Right lobe of liver (tissue), 6 donors: ENCODE data around the gene MEF2C. TPM values are rescaled to one million over a fixed set of nuclear protein-coding genes. Genes with fewer than 3 reads are reported as not detected.

Experiments used
- ATAC-seq, 4 donors: fragments of 200-7000 bp; cut with Tn5 transposase; one replicate each; pipeline ENCODE4 v1.9.1; 2020; ENCODE audit warnings: mild to moderate bottlenecking in 4 of 4, moderate library complexity in 4 of 4
- DNase-seq, 3 donors: peaks; one replicate each; pipeline ENCODE4 v3.0.0-alpha.2; 2020
- H3K27ac ChIP-seq, 3 donors: fragments of 200-600 bp; one replicate each; pipeline ENCODE4 v1.8.0; 2022
- H3K27me3 ChIP-seq, 2 donors: fragments of 200-600 bp; one replicate each; pipeline ENCODE4 v1.8.0; 2022
- H3K36me3 ChIP-seq, 4 donors: fragments of 200-600 bp; sonication (generic) in 1 of 4; one replicate each; pipeline versions ENCODE4 v1.5.1 to v1.8.0; 2017 to 2022; ENCODE audit warnings: control low read depth in 1 of 4
- H3K4me1 ChIP-seq, 4 donors: fragments of 200-600 bp; sonication (generic) in 1 of 4; one replicate each; pipeline versions ENCODE4 v1.5.1 to v1.8.0; 2017 to 2022; ENCODE audit warnings: control low read depth in 1 of 4
- H3K4me3 ChIP-seq, 3 donors: fragments of 200-600 bp; one replicate each; pipeline ENCODE4 v1.8.0; 2022
- H3K9me3 ChIP-seq, 4 donors: fragments of 200-600 bp; sonication (generic) in 1 of 4; one replicate each; pipeline versions ENCODE4 v1.5.1 to v1.8.0; 2017 to 2022; ENCODE audit warnings: control low read depth in 1 of 4
- POLR2A ChIP-seq: fragments of 450-650 bp; IDR thresholded peaks from one replicate; pipeline ENCODE4 v1.6.1; 2017; ENCODE audit warnings: antibody characterized with exemption, mild to moderate bottlenecking
- WGBS: methylation state at CpG from one replicate; pipeline ENCODE4 v1.1.6; 2018; ENCODE audit warnings: low coverage, low lambda C conversion rate; ENCODE audit not compliant: insufficient coverage; ENCODE audit errors: missing lambda C conversion rate; 5-methylcytosine and 5-hydroxymethylcytosine counted together
- intact Hi-C, 2 donors: fragments of 100-400 bp; cut with DNase I; formaldehyde crosslinking; loops; one replicate each; pipeline versions ENCODE4 v1.11.2 to v1.14.1; 2022
- total RNA-seq, 6 experiments: library from RNA; depleted of rRNA in 2 of 6; stranded (reverse); fragments of >200 nt in 2 of 6; fragmentation: NEBNext Ultra II Directional in 3 of 6; extraction: Animal tissue kit (Norgen Biotek cat#: 25700) in 3 of 6; gene quantifications; one replicate each; pipeline versions ENCODE4 v1.1.0 to v1.2.4, GENCODE V29; 2016 to 2023
- TF ChIP-seq, protein P1 (sequence below), 4 donors: fragments of 200-600 bp in 3 of 4; fragments of 450-650 bp in 1 of 4; IDR thresholded peaks; one replicate each; pipeline versions ENCODE4 v1.5.1 to v1.8.0; 2016 to 2022; ENCODE audit warnings: antibody characterized with exemption in 4 of 4, mild to moderate bottlenecking in 2 of 4
- donor health status: DM: no; HTN: yes; CAD: no.
- donor health status: DM: no; HTN: no; CAD: no.
- donor health status: DM: no; HTN: no; CAD: no.
- donor health status: DM: no; HTN: yes; CAD: no.
- donor health status: DM: no; HTN: yes; CAD: no.

The MEF2C gene
- total RNA-seq, 6 experiments from 2014 or later: 4.4 to 19.4 (median 6.4) TPM

- no peaks in the 10 kb centered on the region for H3K27me3 ChIP-seq
- H3K27ac ChIP-seq: peak overlapping the region; percentile 12 to 80 (median 45)
- DNase-seq (no peak), ATAC-seq (no peak)
- intact Hi-C loops: no loop called here
- WGBS: 25% methylated on average over 1 of the region's 1 CpG
- peak overlapping the region; percentile 4 to 33 (median 26) for H3K4me3 ChIP-seq
- no peaks in the 10 kb centered on the region for H3K9me3 ChIP-seq
- no peaks in the 10 kb centered on the region for H3K36me3 ChIP-seq
- H3K4me1 ChIP-seq: peaks cover 0 to 10% (median 0%) of the 10 kb centered on the region in 4 donors
- TF ChIP-seq, protein P1, sequence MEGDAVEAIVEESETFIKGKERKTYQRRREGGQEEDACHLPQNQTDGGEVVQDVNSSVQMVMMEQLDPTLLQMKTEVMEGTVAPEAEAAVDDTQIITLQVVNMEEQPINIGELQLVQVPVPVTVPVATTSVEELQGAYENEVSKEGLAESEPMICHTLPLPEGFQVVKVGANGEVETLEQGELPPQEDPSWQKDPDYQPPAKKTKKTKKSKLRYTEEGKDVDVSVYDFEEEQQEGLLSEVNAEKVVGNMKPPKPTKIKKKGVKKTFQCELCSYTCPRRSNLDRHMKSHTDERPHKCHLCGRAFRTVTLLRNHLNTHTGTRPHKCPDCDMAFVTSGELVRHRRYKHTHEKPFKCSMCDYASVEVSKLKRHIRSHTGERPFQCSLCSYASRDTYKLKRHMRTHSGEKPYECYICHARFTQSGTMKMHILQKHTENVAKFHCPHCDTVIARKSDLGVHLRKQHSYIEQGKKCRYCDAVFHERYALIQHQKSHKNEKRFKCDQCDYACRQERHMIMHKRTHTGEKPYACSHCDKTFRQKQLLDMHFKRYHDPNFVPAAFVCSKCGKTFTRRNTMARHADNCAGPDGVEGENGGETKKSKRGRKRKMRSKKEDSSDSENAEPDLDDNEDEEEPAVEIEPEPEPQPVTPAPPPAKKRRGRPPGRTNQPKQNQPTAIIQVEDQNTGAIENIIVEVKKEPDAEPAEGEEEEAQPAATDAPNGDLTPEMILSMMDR (IDR thresholded peaks at IDR 0.05): no peak
- TF ChIP-seq POLR2A: no peak
Observed at GRCh38 chr5:88880201-88880600, 2.8 kb downstream of the MEF2C start.

GRCh38 chr5:88879724-88880123 is 3.3 kb downstream of the MEF2C start:
- WGBS: 29% methylated on average over 5 of the region's 5 CpGs
- intact Hi-C loops: no loop called here
- Histone ChIP-seq H3K9me3 (no peaks in the 10 kb centered on the region), H3K4me1 (peaks cover 0 to 10% (median 0%) of the 10 kb centered on the region in 4 donors), H3K27ac (peak overlapping the region in 2 of 3 donors; percentile 12 to 80), H3K36me3 (no peaks in the 10 kb centered on the region), H3K4me3 (peak overlapping the region in 2 of 3 donors; percentile 4 to 26), H3K27me3 (no peaks in the 10 kb centered on the region)
- ATAC-seq (no peak), DNase-seq (no peak)
- TF ChIP-seq, protein P1 (IDR thresholded peaks at IDR 0.05): no peak
- TF ChIP-seq POLR2A: no peak

DNA sequence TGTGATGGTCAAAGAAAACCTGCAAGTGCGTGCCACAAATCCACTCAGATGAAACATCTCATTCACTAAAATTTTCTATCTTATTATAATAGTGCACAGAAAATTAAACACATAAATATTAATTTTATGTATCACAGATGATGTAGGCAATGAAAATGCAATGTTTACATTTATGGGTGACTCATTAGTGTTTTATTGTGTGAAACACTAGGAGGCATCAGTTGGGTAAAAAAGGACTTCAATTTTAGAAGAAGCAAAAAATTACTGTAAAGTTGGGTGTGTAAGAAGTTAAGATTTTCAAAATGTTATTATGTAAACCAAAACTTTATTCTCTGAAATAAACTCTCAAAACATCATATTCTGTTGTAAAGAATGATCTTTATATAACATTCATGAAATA is 4.0 kb downstream of the MEF2C start:
- Histone ChIP-seq H3K4me3 (no peak overlapping the region), H3K9me3 (no peaks in the 10 kb centered on the region), H3K4me1 (peaks cover 0 to 3% (median 0%) of the 10 kb centered on the region in 4 donors), H3K36me3 (no peaks in the 10 kb centered on the region), H3K27ac (no peak overlapping the region), H3K27me3 (no peaks in the 10 kb centered on the region)
- ATAC-seq (no peak), DNase-seq (no peak)
- no peak for TF ChIP-seq POLR2A
- TF ChIP-seq, protein P1 (IDR thresholded peaks at IDR 0.05): no peak
- WGBS: 78% methylated on average over 1 of the region's 1 CpG
- intact Hi-C loops: no loop called here

- intact Hi-C loops: no loop called here
- H3K9me3 ChIP-seq: no peaks in the 10 kb centered on the region
Observed at GRCh38 chr5:88877826-88878225, 5.2 kb downstream of the MEF2C start.

More at GRCh38 chr5:88877826-88878225, 5.2 kb downstream of the MEF2C start:
- H3K27ac ChIP-seq: no peak overlapping the region
- H3K4me3 ChIP-seq: no peak overlapping the region
- no peaks in the 10 kb centered on the region for H3K36me3 ChIP-seq
- TF ChIP-seq, protein P1 (IDR thresholded peaks at IDR 0.05): no peak
- no peak for TF ChIP-seq POLR2A
- ATAC-seq (peak in 1 of 4 donors; percentile 17), DNase-seq (no peak)
- H3K4me1 ChIP-seq: no peaks in the 10 kb centered on the region
- H3K27me3 ChIP-seq: no peaks in the 10 kb centered on the region
- WGBS: 31% methylated on average over 2 of the region's 2 CpGs
